Skeletal muscle tissue (tissue), 4 donors: ENCODE data around the gene LRCOL1. TPM values are rescaled to one million over a fixed set of nuclear protein-coding genes. Genes with fewer than 3 reads are reported as not detected.
"Not testable (repeated sequence)": the region's sequence is repeated elsewhere in the genome, so short reads cannot be mapped to it uniquely, and the experiment has no call there.

Experiments used
- H3K27ac ChIP-seq: one replicate; pipeline ENCODE4 v1.7.0; 2013; ENCODE audit warnings: mild to moderate bottlenecking, low read depth, low read length, inconsistent platforms
- H3K27me3 ChIP-seq, 3 donors: one replicate each; pipeline ENCODE4 v1.7.0; 2013; ENCODE audit warnings: low read length in 3 of 3; ENCODE audit not compliant: control insufficient read depth in 3 of 3, insufficient read depth in 3 of 3
- H3K36me3 ChIP-seq, 3 donors: one replicate each; pipeline ENCODE4 v1.7.0; 2013; ENCODE audit warnings: low read length in 3 of 3; ENCODE audit not compliant: control insufficient read depth in 3 of 3, insufficient read depth in 3 of 3
- H3K4me1 ChIP-seq, 3 donors: one replicate each; pipeline ENCODE4 v1.7.0; 2013; ENCODE audit warnings: low read length in 3 of 3, mild to moderate bottlenecking in 3 of 3; ENCODE audit not compliant: control insufficient read depth in 3 of 3, insufficient read depth in 3 of 3
- H3K4me3 ChIP-seq, 3 donors: one replicate each; pipeline ENCODE4 v1.7.0; 2013; ENCODE audit warnings: low read length in 3 of 3
- H3K9ac ChIP-seq, 3 donors: one replicate each; pipeline ENCODE4 v1.7.0; 2013; ENCODE audit warnings: low read length in 3 of 3, mild to moderate bottlenecking in 3 of 3, moderate library complexity in 2 of 3, low read depth in 1 of 3
- H3K9me3 ChIP-seq, 3 donors: one replicate each; pipeline ENCODE4 v1.7.0; 2013; ENCODE audit warnings: low read length in 3 of 3; ENCODE audit not compliant: control insufficient read depth in 3 of 3
- total RNA-seq: library from RNA; depleted of rRNA; stranded (reverse); fragments of >200 nt; gene quantifications from one replicate; pipeline ENCODE4 v1.2.3, GENCODE V29; 2014
- donor health status: Osteomylitis.

LRCOL1 gene
- total RNA-seq, 1 donor from 2014 or later, result 1.0 TPM

DNA sequence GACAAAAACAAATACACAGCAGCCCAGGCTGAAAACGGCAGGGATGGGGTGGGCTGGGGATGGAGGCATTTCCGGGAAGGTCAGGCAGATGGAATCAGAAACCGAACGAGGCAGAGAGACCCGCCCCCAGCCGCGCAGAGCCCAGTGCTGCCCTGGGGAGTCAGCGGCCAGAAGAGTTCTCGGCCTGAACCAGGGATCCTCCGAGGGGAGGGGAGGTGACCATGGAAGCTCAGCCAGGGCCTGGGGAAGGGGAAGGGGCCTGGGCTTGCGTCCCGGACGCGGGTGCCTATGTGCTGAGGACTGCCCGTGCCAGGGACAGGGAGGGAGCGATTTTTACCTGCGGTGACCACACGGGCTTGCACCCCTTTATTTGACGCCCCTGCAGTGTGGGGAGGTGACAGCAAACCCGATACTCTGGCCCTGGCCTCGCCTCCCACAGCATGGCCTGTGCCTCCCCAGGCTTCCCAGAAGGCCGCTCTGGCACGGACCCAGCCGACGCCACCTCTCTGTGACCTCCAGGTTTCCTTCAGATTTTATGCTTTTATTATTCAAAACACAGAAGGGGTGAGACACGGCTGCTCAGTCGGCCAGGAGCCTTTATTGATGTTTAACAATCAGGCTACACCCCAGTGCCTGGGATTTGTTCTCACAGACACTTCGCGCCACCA, 7.7 kb downstream of the LRCOL1 start:
- peak overlapping the region; percentile 54 for H3K27ac ChIP-seq
- H3K4me1 ChIP-seq, result peaks cover 8 to 25% (median 20%) of the 10 kb centered on the region in 3 donors
- H3K36me3 ChIP-seq, result no peaks in the 10 kb centered on the region
- no peaks in the 10 kb centered on the region for H3K9me3 ChIP-seq
- H3K9ac ChIP-seq, result peak overlapping the region in 1 of 3 donors; percentile 45
- peak overlapping the region in 1 of 3 donors; percentile 51 for H3K4me3 ChIP-seq
- H3K27me3 ChIP-seq, result peaks cover 64 to 77% (median 69%) of the 10 kb centered on the region in 3 donors

DNA sequence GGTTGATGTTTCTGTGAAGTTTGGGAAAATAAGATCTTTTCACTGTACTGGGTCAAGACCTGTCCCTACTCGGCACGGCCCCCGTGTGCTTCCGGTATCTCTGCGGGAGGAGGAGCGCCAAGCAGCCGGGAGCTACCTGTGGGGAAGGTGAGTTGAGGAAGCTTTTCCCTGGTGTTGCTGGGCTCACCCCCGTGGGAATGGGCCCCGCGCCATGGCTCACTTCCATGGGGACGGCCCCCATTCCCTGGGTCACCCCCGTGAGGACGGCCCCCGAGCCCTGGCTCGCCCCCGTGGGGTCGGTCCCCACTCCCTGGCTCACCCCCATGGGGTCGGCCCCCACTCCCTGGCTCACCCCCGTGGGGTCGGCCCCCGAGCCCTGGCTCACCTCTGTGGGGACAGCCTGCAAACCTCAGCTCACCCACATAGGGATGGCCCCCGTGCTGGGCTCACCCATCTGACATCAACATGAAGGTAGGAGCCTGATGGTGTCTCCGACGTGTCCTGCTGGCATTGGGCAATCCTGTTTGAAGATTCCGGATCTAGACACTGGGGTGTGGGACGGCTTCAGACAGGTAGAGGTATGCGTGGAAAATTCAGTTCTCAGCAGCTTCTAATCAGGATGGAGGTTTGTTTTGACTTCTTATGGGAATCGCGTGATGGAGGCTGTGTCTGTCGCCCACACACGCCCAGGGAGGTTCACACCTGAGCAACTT, 9.1 kb downstream of the LRCOL1 start:
- H3K36me3 ChIP-seq, result no peaks in the 10 kb centered on the region
- peaks cover 51 to 71% (median 64%) of the 10 kb centered on the region in 3 donors for H3K27me3 ChIP-seq
- peaks cover 8 to 25% (median 20%) of the 10 kb centered on the region in 3 donors for H3K4me1 ChIP-seq
- H3K9ac ChIP-seq, result no peak overlapping the region
- H3K4me3 ChIP-seq, result peak overlapping the region in 2 of 3 donors; percentile 69 to 75
- no peak overlapping the region for H3K27ac ChIP-seq
- no peaks in the 10 kb centered on the region for H3K9me3 ChIP-seq

DNA sequence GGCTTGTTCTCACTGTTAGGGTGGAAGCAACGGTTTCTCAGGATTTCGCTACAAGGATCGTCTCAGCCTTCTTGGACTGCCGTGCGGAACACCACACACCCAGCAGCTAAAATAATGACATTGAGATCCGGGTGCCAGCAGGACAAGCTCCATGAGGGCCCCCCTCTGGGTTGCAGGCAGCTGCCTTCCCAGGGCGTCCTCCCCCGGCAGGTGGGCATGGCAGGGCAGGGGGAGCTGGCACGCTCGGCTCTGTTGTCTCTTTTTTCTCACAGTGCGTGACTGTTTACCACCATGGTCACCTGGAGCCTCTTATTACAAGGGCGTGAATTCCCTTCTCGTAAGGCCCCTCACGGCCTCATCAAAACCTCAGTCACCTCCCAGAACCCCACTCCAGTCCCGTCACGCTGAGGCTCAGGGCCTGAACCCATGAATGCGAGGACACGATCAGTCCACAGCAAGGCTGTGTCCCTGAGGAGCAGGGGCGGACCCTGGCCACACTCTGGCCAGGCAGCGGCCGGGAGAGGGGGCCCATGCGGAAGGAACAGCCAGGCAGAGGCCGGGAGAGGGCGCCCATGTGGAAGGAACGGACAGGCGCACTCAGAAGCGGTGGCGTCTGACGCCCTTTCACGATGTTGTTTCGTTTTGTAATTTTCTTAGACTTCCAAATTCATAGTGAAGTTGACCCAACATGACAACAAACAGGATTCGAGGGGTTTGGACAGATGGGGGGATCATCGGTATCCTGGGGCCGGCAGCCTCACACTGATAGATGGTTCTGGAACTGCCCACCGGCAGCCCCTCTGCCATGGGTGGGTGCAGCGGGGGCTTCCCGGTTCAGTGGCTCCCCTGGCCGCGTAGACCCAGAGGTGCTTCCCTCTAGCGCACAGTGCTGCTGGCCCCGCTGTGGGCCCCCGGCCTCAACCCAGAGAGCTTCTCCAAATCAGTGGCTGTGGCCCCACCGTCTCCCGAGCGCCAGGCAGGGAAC, 10.0 kb downstream of the LRCOL1 start:
- H3K27me3 ChIP-seq, result peaks cover 49 to 73% (median 67%) of the 10 kb centered on the region in 3 donors
- no peak overlapping the region for H3K27ac ChIP-seq
- H3K9me3 ChIP-seq, result no peaks in the 10 kb centered on the region
- peak overlapping the region in 2 of 3 donors; percentile 45 to 62 for H3K9ac ChIP-seq
- H3K4me3 ChIP-seq, result peak overlapping the region; percentile 67 to 75 (median 69)
- H3K4me1 ChIP-seq, result peaks cover 8 to 25% (median 20%) of the 10 kb centered on the region in 3 donors
- no peaks in the 10 kb centered on the region for H3K36me3 ChIP-seq

DNA sequence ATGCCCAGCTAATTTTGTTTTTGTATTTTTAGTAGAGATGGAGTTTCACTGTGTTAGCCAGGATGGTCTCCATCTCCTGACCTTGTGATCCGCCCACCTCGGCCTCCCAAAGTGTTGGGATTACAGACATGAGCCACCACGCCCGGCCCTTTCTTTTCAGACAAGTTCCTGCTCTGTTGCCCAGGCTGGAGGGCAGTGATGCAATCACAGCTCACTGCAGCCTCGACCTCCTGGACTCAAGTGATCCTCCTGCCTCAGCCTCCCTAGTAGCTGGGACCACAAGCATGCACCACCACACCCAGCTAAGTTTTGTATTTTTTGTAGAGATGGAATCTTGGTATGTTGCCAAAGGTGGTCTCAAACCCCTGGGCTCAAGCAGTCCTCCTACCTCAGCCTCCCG, 10.9 kb downstream of the LRCOL1 start:
- Histone ChIP-seq H3K4me1 (peaks cover 8 to 20% (median 20%) of the 10 kb centered on the region in 3 donors), H3K27me3 (peaks cover 45 to 70% (median 60%) of the 10 kb centered on the region in 3 donors)
- H3K36me3 ChIP-seq, H3K27ac ChIP-seq, H3K9me3 ChIP-seq, H3K4me3 ChIP-seq, H3K9ac ChIP-seq: not testable (repeated sequence)

DNA sequence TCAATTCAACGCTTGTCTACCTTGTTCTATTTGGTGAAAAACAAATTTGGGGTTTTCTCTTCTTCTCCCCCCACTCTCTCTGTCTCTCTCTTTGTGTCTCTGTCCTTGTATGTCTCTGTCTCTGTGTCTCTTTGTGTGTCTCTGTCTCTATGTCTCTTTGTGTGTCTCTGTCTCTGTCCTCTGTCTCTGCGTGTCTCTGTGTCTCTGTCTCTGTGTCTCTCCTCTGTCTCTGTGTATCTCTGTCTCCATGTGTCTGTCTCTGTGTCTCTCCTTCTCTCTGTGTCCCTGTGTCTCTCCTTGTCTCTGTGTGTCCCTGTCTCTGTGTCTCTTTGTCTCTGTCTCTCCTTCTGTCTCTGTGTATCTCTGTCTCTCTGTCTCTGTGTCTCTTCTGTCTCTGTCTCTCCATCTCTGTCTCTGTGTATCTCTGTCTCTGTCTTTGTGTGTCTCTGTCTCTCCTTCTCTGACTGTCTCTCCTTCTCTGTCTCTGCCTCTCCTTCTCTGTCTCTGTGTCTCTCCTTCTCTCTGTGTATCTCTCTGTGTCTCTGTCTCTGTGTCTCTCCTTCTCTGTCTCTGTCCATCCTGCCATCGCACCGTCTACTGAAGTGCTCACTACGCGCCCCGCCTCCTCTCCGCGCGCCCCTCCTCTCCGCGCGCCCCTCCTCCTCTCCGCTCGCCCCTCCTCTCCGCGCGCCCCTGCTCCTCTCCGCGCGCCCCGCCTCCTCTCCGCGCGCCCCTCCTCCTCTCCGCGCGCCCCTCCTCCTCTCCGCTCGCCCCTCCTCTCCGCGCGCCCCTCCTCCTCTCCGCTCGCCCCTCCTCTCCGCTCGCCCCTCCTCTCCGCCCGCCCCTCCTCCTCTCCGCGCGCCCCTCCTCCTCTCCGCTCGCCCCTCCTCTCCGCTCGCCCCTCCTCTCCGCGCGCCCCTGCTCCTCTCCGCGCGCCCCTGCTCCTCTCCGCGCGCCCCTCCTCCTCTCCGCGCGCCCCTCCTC, 12.8 kb downstream of the LRCOL1 start:
- Histone ChIP-seq H3K4me1 (peaks cover 16 to 28% (median 21%) of the 10 kb centered on the region in 3 donors), H3K27me3 (peaks cover 28 to 51% (median 42%) of the 10 kb centered on the region in 3 donors), H3K36me3 (no peaks in the 10 kb centered on the region), H3K27ac (no peak overlapping the region), H3K9ac (no peak overlapping the region), H3K9me3 (no peaks in the 10 kb centered on the region), H3K4me3 (peak overlapping the region in 1 of 3 donors; percentile 67)

DNA sequence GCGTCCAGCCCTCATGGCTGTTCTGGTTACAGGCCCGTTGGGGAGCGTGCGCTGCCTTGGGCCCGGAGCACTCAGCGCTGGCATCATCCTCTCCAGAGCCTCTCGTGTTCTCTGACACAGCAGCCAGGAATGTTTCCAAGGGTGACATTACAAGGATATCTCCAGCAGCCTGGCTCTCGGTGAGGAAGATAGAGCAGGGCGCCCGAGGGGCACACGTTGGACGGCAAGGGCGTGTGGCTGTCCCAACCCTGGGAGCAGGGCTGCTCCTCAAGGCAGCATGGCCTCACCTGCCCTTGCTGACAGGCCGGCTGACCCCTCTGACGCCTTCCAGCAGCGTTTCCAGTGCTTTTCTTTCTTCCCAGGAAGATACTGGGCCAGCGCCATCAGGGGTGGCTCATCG, 14.4 kb downstream of the LRCOL1 start:
- Histone ChIP-seq H3K4me1 (peaks cover 15 to 27% (median 18%) of the 10 kb centered on the region in 3 donors), H3K9ac (no peak overlapping the region), H3K27me3 (peaks cover 17 to 37% (median 26%) of the 10 kb centered on the region in 3 donors), H3K9me3 (no peaks in the 10 kb centered on the region), H3K4me3 (no peak overlapping the region), H3K36me3 (no peaks in the 10 kb centered on the region), H3K27ac (no peak overlapping the region)

DNA sequence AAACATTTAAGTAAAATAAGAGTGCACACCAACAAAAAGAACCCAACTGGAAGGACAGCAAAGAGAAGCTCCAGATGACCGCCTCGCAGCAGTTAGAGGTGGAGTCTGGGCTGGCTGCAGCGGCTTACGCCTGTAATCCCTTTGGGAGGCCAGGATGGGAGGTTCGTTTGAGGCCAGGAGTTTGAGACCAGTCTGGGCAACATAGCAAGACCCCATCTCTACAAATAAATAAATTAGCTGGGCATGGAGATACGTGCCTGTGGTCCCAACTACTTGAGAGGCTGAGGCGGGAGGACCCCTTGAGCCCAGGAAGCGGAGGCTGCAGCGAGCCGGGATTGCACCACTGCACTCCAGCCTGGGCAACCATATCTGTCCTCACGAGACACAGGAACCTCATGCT, 15.2 kb downstream of the LRCOL1 start:
- H3K27ac ChIP-seq, result no peak overlapping the region
- no peaks in the 10 kb centered on the region for H3K9me3 ChIP-seq
- H3K4me3 ChIP-seq, result no peak overlapping the region
- H3K36me3 ChIP-seq, result no peaks in the 10 kb centered on the region
- H3K27me3 ChIP-seq, result peaks cover 10 to 28% (median 20%) of the 10 kb centered on the region in 3 donors
- H3K9ac ChIP-seq, result no peak overlapping the region
- H3K4me1 ChIP-seq, result peaks cover 10 to 18% (median 11%) of the 10 kb centered on the region in 3 donors

DNA sequence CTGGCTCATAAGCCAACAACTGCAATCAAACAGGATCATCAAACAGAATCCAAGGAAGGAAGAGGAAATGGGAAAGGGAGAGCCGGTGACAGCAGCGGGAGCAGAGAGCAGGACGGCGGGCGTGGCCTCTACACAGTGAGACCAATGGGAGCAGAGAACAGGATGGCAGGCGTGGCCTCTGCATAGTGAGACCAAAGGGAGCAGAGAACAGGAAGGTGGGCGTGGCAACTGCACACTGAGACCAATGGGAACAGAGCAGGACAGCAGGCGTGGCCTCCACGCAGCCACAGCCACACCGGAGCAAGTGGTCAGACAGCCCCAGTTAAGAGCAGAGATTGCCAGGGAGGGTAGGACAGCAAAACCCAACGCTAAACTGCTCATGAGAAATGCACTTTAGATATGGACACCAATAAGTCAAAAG, 16.4 kb downstream of the LRCOL1 start:
- no peaks in the 10 kb centered on the region for H3K36me3 ChIP-seq
- no peak overlapping the region for H3K9ac ChIP-seq
- peaks cover 8 to 15% (median 10%) of the 10 kb centered on the region in 3 donors for H3K4me1 ChIP-seq
- H3K27me3 ChIP-seq, result peaks cover 10 to 28% (median 20%) of the 10 kb centered on the region in 3 donors
- H3K9me3 ChIP-seq, result peaks cover 0 to 2% (median 0%) of the 10 kb centered on the region in 3 donors
- H3K4me3 ChIP-seq, result peak overlapping the region; percentile 25 to 41 (median 36)
- no peak overlapping the region for H3K27ac ChIP-seq
